ENCODE measurements around the gene SMTNL2. TPM values are rescaled to one million over a fixed set of nuclear protein-coding genes. Genes with fewer than 3 reads are reported as not detected.
A peak's percentile ranks its signal among the peaks of the same experiment; 100 is the strongest.

The SMTNL2 gene
- total and polyA plus RNA-seq, 9 of the 15 experiments (the other 6 are each of a cell fraction or from before 2014, with no cell fraction given): not detected

DNA sequence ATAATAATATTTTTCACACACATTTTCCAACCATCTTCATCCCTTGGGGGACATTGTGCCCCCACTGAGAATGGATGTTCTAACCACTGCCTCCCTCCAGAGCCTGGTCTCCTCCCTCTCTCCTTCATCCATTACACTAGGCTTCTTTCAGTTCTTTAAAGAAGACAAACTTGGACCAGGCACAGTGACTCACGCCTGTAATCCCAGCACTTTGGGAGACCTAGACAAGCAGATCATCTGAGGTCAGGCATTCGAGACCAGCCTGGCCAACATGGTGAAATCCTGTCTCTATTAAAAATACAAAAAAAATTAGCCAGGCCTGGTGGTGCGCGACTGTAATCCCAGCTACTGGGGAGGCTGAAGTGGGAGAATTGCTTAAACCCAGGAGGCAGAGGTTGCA is 50.6 kb downstream of the SMTNL2 start:
- no peak overlapping the region for H3K9ac ChIP-seq (ENCODE audit: insufficient read depth in 1 of 2, low read depth in 2 of 2, low read length in 2 of 2)
- ChIA-PET CTCF (ENCODE audit: low intra/inter-chr PET ratio) (no interaction called here), POLR2A (no interaction called here)
- in situ Hi-C loops (cut with MboI): no loop called here
- BruUV-seq (replicated peaks): no TSS peak
- H2AFZ ChIP-seq (ENCODE audit: low read depth, low read length): no peak overlapping the region
- no peak overlapping the region for H3K27ac ChIP-seq (ENCODE audit: extremely low read depth, low read depth, low read length)
- no peaks in the 10 kb centered on the region for H3K9me3 ChIP-seq (replicated peaks; ENCODE audit: control insufficient read depth, insufficient read depth, low read depth, low read length)
- no peaks in the 10 kb centered on the region for H4K20me1 ChIP-seq (replicated peaks; ENCODE audit: control insufficient read depth, insufficient read depth, low read length)
- H3K36me3 ChIP-seq (ENCODE audit: control insufficient read depth, insufficient read depth, low read length): no peaks in the 10 kb centered on the region
- no peak overlapping the region for H3K4me3 ChIP-seq
- H3K9me1 ChIP-seq (ENCODE audit: control insufficient read depth, insufficient read depth, low read length): no peaks in the 10 kb centered on the region
- H3K4me1 ChIP-seq (replicated peaks in 1 of 2; ENCODE audit: control insufficient read depth in 2 of 2, insufficient read depth in 2 of 2, low read length in 2 of 2): peaks cover 0 to 11% of the 10 kb centered on the region in 2 experiments; a peak in 2 of 5 replicates
- TF ChIP-seq CBX2 (IDR thresholded peaks at IDR 0.05; ENCODE audit: insufficient read depth, low read length, poor library complexity, severe bottlenecking) (no peak), PHB (CRISPR knock-in tag; IDR thresholded peaks at IDR 0.05) (no peak)
- TF ChIP-seq, protein P1, sequence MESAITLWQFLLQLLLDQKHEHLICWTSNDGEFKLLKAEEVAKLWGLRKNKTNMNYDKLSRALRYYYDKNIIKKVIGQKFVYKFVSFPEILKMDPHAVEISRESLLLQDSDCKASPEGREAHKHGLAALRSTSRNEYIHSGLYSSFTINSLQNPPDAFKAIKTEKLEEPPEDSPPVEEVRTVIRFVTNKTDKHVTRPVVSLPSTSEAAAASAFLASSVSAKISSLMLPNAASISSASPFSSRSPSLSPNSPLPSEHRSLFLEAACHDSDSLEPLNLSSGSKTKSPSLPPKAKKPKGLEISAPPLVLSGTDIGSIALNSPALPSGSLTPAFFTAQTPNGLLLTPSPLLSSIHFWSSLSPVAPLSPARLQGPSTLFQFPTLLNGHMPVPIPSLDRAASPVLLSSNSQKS (CRISPR knock-in tag; IDR thresholded peaks at IDR 0.05): no peak
- 0% methylated on average over 2 of the region's 4 CpGs for WGBS (ENCODE audit: insufficient coverage, low coverage, missing lambda C conversion rate)
- no peak overlapping the region for H3K4me2 ChIP-seq (ENCODE audit: insufficient read depth, low read length)
- no peaks in the 10 kb centered on the region for H3K79me2 ChIP-seq (ENCODE audit: control insufficient read depth, insufficient read depth, low read length)
- H3K27me3 ChIP-seq (ENCODE audit: control insufficient read depth in 2 of 2, insufficient read depth in 2 of 2, low read length in 2 of 2): peaks cover 0 to 23% of the 10 kb centered on the region in 2 experiments; a peak in 2 of 5 replicates
- ATAC-seq (no peak), DNase-seq (ENCODE audit: extremely low read depth in 1 of 4, low spot score in 3 of 4) (no peak), FAIRE-seq (no peak)
- intact Hi-C loops (cut with micrococcal nuclease): no loop called here

DNA sequence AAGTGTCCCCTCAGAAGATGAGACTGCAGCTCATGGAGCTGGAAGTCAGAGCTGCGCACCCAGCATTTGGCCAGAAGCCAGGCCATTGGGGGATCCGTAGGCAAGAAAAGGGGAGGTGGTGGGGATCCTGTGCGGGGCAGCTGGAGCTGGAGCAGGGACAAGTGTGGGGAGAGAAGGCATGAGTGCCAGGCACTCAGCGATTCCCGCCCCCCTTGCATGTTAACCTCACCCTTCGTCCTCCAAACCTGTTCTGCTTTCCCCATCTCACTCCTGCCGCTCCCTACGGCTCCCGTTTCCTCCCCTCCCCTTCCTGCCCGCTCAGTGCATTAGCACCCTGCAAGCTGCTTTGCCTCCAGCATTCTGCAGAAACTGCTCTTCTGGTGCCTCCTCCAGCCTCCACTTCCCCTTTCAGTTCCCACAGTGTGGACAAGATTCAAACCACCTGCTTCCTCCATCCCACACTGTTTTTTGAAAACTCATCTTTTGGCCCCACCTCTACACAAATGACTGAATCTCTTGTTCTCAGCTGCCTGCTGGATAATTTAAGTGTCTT is 51.6 kb downstream of the SMTNL2 start:
- no peaks in the 10 kb centered on the region for H3K9me3 ChIP-seq (replicated peaks; ENCODE audit: control insufficient read depth, insufficient read depth, low read depth, low read length)
- no peaks in the 10 kb centered on the region for H3K79me2 ChIP-seq (ENCODE audit: control insufficient read depth, insufficient read depth, low read length)
- no peak overlapping the region for H3K27ac ChIP-seq (ENCODE audit: extremely low read depth, low read depth, low read length)
- no peak overlapping the region for H3K9ac ChIP-seq (ENCODE audit: insufficient read depth in 1 of 2, low read depth in 2 of 2, low read length in 2 of 2)
- ATAC-seq (no peak), FAIRE-seq (no peak), DNase-seq (ENCODE audit: extremely low read depth in 1 of 4, low spot score in 3 of 4) (no peak)
- no peak overlapping the region for H3K4me2 ChIP-seq (ENCODE audit: insufficient read depth, low read length)
- H2AFZ ChIP-seq (ENCODE audit: low read depth, low read length): no peak overlapping the region
- no peaks in the 10 kb centered on the region for H3K9me1 ChIP-seq (ENCODE audit: control insufficient read depth, insufficient read depth, low read length)
- ChIA-PET POLR2A (no interaction called here), CTCF (ENCODE audit: low intra/inter-chr PET ratio) (no interaction called here)
- 0% methylated on average over 7 of the region's 10 CpGs for WGBS (ENCODE audit: insufficient coverage, low coverage, missing lambda C conversion rate)
- no peaks in the 10 kb centered on the region for H4K20me1 ChIP-seq (replicated peaks; ENCODE audit: control insufficient read depth, insufficient read depth, low read length)
- H3K4me1 ChIP-seq (replicated peaks in 1 of 2; ENCODE audit: control insufficient read depth in 2 of 2, insufficient read depth in 2 of 2, low read length in 2 of 2): peaks cover 0 to 11% of the 10 kb centered on the region in 2 experiments; a peak in 2 of 5 replicates
- intact Hi-C loops (cut with micrococcal nuclease) (no loop called here), in situ Hi-C loops (cut with MboI) (no loop called here)
- peaks cover 0 to 23% of the 10 kb centered on the region in 2 experiments; a peak in 2 of 5 replicates for H3K27me3 ChIP-seq (ENCODE audit: control insufficient read depth in 2 of 2, insufficient read depth in 2 of 2, low read length in 2 of 2)
- no peaks in the 10 kb centered on the region for H3K36me3 ChIP-seq (ENCODE audit: control insufficient read depth, insufficient read depth, low read length)
- no TSS peak for BruUV-seq (replicated peaks)
- H3K4me3 ChIP-seq: no peak overlapping the region
- peak; percentile 26; the same call in 1 of the 2 replicates for TF ChIP-seq SPI1 (IDR thresholded peaks at IDR 0.05; ENCODE audit: borderline replicate concordance, low read depth, low read length)
- TF ChIP-seq RBM14 (IDR thresholded peaks at IDR 0.05; ENCODE audit: borderline replicate concordance, insufficient read depth, low read depth, low read length): no peak
- TF ChIP-seq NFIC (IDR thresholded peaks at IDR 0.05): peak; percentile 48
